ENCODE measurements around the gene MORN1. TPM values are rescaled to one million over a fixed set of nuclear protein-coding genes. Genes with fewer than 3 reads are reported as not detected.
"Not testable (repeated sequence)": the region's sequence is repeated elsewhere in the genome, so short reads cannot be mapped to it uniquely, and the experiment has no call there.

Gene MORN1
- polyA plus RNA-seq, 1 donor from 2014 or later: 10.9 TPM

- Histone ChIP-seq H2AFZ (ENCODE audit: low read depth, low read length) (no peak overlapping the region), H3K9me3 (ENCODE audit: low read length) (no peaks in the 10 kb centered on the region), H3K36me3 (ENCODE audit: insufficient read depth, low read length) (no peaks in the 10 kb centered on the region), H3F3A (ENCODE audit: insufficient read depth, low read length, poor library complexity, severe bottlenecking) (no peaks in the 10 kb centered on the region), H4K20me1 (ENCODE audit: insufficient read depth) (no peaks in the 10 kb centered on the region), H3K27me3 (ENCODE audit: insufficient read depth, low read depth, low read length) (no peaks in the 10 kb centered on the region), H3K4me2 (ENCODE audit: low read length) (no peak overlapping the region), H3K4me3 (ENCODE audit: low read length) (no peak overlapping the region), H3K27ac (ENCODE audit: low read length) (no peak overlapping the region), H3K79me2 (replicated peaks; ENCODE audit: insufficient read depth, low read length) (no peaks in the 10 kb centered on the region), H3K9ac (ENCODE audit: low read length) (no peak overlapping the region), H3K9me2 (ENCODE audit: insufficient read depth, low read length) (no peaks in the 10 kb centered on the region)
- no peak for TF ChIP-seq SMC3 (conservative IDR thresholded peaks at IDR 0.05; ENCODE audit: poor library complexity)
- TF ChIP-seq TAF1 (IDR thresholded peaks at IDR 0.05; ENCODE audit: low read depth): no peak
- no peak for TF ChIP-seq REST (IDR thresholded peaks at IDR 0.05; ENCODE audit: borderline replicate concordance)
- TF ChIP-seq MXI1 (conservative IDR thresholded peaks at IDR 0.05; ENCODE audit: poor library complexity, severe bottlenecking): no peak
- TF ChIP-seq EP300 (conservative IDR thresholded peaks at IDR 0.05; ENCODE audit: poor library complexity, severe bottlenecking): no peak
- TF ChIP-seq EZH2 (IDR thresholded peaks at IDR 0.05; ENCODE audit: borderline replicate concordance, insufficient read depth, low read length, poor library complexity, severe bottlenecking): no peak
- no peak for TF ChIP-seq RAD21 (conservative IDR thresholded peaks at IDR 0.05)
- TF ChIP-seq CTCF (IDR thresholded peaks at IDR 0.05; ENCODE audit: poor library complexity, severe bottlenecking): no peak
- no peak for TF ChIP-seq POLR2AphosphoS5 (IDR thresholded peaks at IDR 0.05)
Observed at GRCh38 chr1:2334883-2335534, 56.3 kb downstream of the MORN1 start.

GRCh38 chr1:2334366-2334765 is 57.0 kb downstream of the MORN1 start:
- H3K9me2 ChIP-seq (ENCODE audit: insufficient read depth, low read length): no peaks in the 10 kb centered on the region
- H3K9me3 ChIP-seq (ENCODE audit: low read length): no peaks in the 10 kb centered on the region
- H3F3A ChIP-seq (ENCODE audit: insufficient read depth, low read length, poor library complexity, severe bottlenecking): no peaks in the 10 kb centered on the region
- H3K27ac ChIP-seq (ENCODE audit: low read length): no peak overlapping the region
- TF ChIP-seq REST (IDR thresholded peaks at IDR 0.05; ENCODE audit: borderline replicate concordance): no peak
- TF ChIP-seq CTCF (IDR thresholded peaks at IDR 0.05; ENCODE audit: poor library complexity, severe bottlenecking): no peak
- TF ChIP-seq TAF1 (IDR thresholded peaks at IDR 0.05; ENCODE audit: low read depth): no peak
- TF ChIP-seq POLR2AphosphoS5 (IDR thresholded peaks at IDR 0.05): no peak
- no peak for TF ChIP-seq RAD21 (conservative IDR thresholded peaks at IDR 0.05)
- TF ChIP-seq EP300 (conservative IDR thresholded peaks at IDR 0.05; ENCODE audit: poor library complexity, severe bottlenecking): no peak
- no peak for TF ChIP-seq MXI1 (conservative IDR thresholded peaks at IDR 0.05; ENCODE audit: poor library complexity, severe bottlenecking)
- H2AFZ ChIP-seq (ENCODE audit: low read depth, low read length): no peak overlapping the region
- no peaks in the 10 kb centered on the region for H3K36me3 ChIP-seq (ENCODE audit: insufficient read depth, low read length)
- H3K79me2 ChIP-seq (replicated peaks; ENCODE audit: insufficient read depth, low read length): no peaks in the 10 kb centered on the region
- no peaks in the 10 kb centered on the region for H4K20me1 ChIP-seq (ENCODE audit: insufficient read depth)
- no peak overlapping the region for H3K9ac ChIP-seq (ENCODE audit: low read length)
- H3K4me2 ChIP-seq (ENCODE audit: low read length): no peak overlapping the region
- no peak overlapping the region for H3K4me3 ChIP-seq (ENCODE audit: low read length)
- no peaks in the 10 kb centered on the region for H3K27me3 ChIP-seq (ENCODE audit: insufficient read depth, low read depth, low read length)

GRCh38 chr1:2331580-2331979 is 59.8 kb downstream of the MORN1 start:
- H3K4me2 ChIP-seq (ENCODE audit: low read length); H3F3A ChIP-seq (ENCODE audit: insufficient read depth, low read length, poor library complexity, severe bottlenecking); H3K9me3 ChIP-seq (ENCODE audit: low read length); H3K9me2 ChIP-seq (ENCODE audit: insufficient read depth, low read length); H3K27ac ChIP-seq (ENCODE audit: low read length); H3K4me3 ChIP-seq (ENCODE audit: low read length); H4K20me1 ChIP-seq (ENCODE audit: insufficient read depth); H3K79me2 ChIP-seq (replicated peaks; ENCODE audit: insufficient read depth, low read length); H2AFZ ChIP-seq (ENCODE audit: low read depth, low read length); H3K27me3 ChIP-seq (ENCODE audit: insufficient read depth, low read depth, low read length); H3K36me3 ChIP-seq (ENCODE audit: insufficient read depth, low read length); H3K9ac ChIP-seq (ENCODE audit: low read length): not testable (repeated sequence)

Measured in neural cell (in vitro differentiated cells).